HEK293 (cell line): ENCODE measurements around the gene JAZF1.

ENCODE experiments used
- CTCF ChIA-PET: fragments of 350-600 bp; formaldehyde crosslinking; extraction: SDS; loops from one replicate; lab custom pipeline; 2021; ENCODE audit warnings: antibody characterized with exemption; lab: Yijun Ruan, JAX
- POLR2A ChIA-PET: fragments of 300-600 bp; formaldehyde crosslinking; extraction: SDS; loops from one replicate; lab custom pipeline; 2020; ENCODE audit warnings: antibody characterized with exemption, inconsistent platforms; lab: Yijun Ruan, JAX
- H3K27ac ChIP-seq: fragments of 200-500 bp; sonication (Bioruptor generic); 2 replicates; pipeline ENCODE4 v1.5.1; 2014; ENCODE audit warnings: low read depth, low read length, control low read depth, inconsistent platforms; ENCODE audit errors: extremely low read depth
- H3K36me3 ChIP-seq, 2 experiments: fragments of 200-500 bp in 1 of 2; sonication (Bioruptor generic) in 1 of 2; 1 replicate in 1 of 2; 2 replicates in 1 of 2; pipeline ENCODE4 v1.5.1; 2014 to 2017; ENCODE audit warnings: inconsistent platforms in 2 of 2, low read length in 2 of 2; ENCODE audit not compliant: control insufficient read depth in 2 of 2, insufficient read depth in 1 of 2
- H3K4me1 ChIP-seq: fragments of 200-500 bp; sonication (Bioruptor generic); 2 replicates; pipeline ENCODE4 v1.5.1; 2014; ENCODE audit warnings: mild to moderate bottlenecking, low read length, inconsistent platforms; ENCODE audit not compliant: control insufficient read depth, insufficient read depth
- H3K4me3 ChIP-seq: 2 replicates; pipeline ENCODE4 v1.5.1; 2011; ENCODE audit warnings: low read depth, mild to moderate bottlenecking, control low read depth, low read length, moderate library complexity
- H3K9me3 ChIP-seq: fragments of 200-500 bp; sonication (Bioruptor generic); 2 replicates; pipeline ENCODE4 v1.5.1; 2014; ENCODE audit warnings: low read depth, low read length, inconsistent platforms; ENCODE audit not compliant: control insufficient read depth, insufficient read depth
- KLF1 ChIP-seq: fragments of 450-650 bp; formaldehyde crosslinking; IDR thresholded peaks from 2 replicates; pipeline ENCODE4 v1.5.1; 2016; ENCODE audit warnings: missing biosample characterization, missing genetic modification characterization
- PATZ1 ChIP-seq: fragments of 450-650 bp; formaldehyde crosslinking; IDR thresholded peaks from 2 replicates; pipeline ENCODE4 v1.5.1; 2016; ENCODE audit warnings: missing biosample characterization, missing genetic modification characterization
- PRDM1 ChIP-seq: fragments of 450-650 bp; formaldehyde crosslinking; IDR thresholded peaks from 2 replicates; pipeline ENCODE4; 2016; ENCODE audit warnings: missing biosample characterization, missing genetic modification characterization
- ZFHX2 ChIP-seq: fragments of 450-650 bp; formaldehyde crosslinking; conservative IDR thresholded peaks from 2 replicates; pipeline ENCODE4 v1.5.1; 2016; ENCODE audit warnings: missing biosample characterization, missing genetic modification characterization
- ZFP41 ChIP-seq: fragments of 450-650 bp; formaldehyde crosslinking; IDR thresholded peaks from 2 replicates; pipeline ENCODE4 v1.5.1; 2016; ENCODE audit warnings: missing biosample characterization, missing genetic modification characterization, borderline replicate concordance
- ZIC2 ChIP-seq: fragments of 450-650 bp; formaldehyde crosslinking; IDR thresholded peaks from 2 replicates; pipeline ENCODE4 v1.5.1; 2016; ENCODE audit warnings: missing biosample characterization, missing genetic modification characterization
- ZNF132 ChIP-seq: fragments of 450-650 bp; formaldehyde crosslinking; IDR thresholded peaks from 2 replicates; pipeline ENCODE4 v1.5.1; 2017; ENCODE audit warnings: missing biosample characterization, missing genetic modification characterization, borderline replicate concordance
- ZNF2 ChIP-seq: fragments of 450-650 bp; formaldehyde crosslinking; IDR thresholded peaks from 2 replicates; pipeline ENCODE4 v1.5.1; 2016; ENCODE audit warnings: missing biosample characterization, missing genetic modification characterization
- ZNF211 ChIP-seq: fragments of 450-650 bp; formaldehyde crosslinking; IDR thresholded peaks from 2 replicates; pipeline ENCODE4 v1.5.1; 2016; ENCODE audit warnings: low read depth, missing biosample characterization, missing genetic modification characterization
- ZNF311 ChIP-seq: fragments of 450-650 bp; formaldehyde crosslinking; IDR thresholded peaks from 2 replicates; pipeline ENCODE4 v1.5.1; 2017; ENCODE audit warnings: missing biosample characterization, missing genetic modification characterization, borderline replicate concordance
- ZNF394 ChIP-seq: fragments of 450-650 bp; formaldehyde crosslinking; IDR thresholded peaks from 2 replicates; pipeline ENCODE4 v1.5.1; 2016; ENCODE audit warnings: missing biosample characterization, missing genetic modification characterization, mild to moderate bottlenecking, moderate library complexity, borderline replicate concordance
- ZNF416 ChIP-seq: fragments of 450-650 bp; formaldehyde crosslinking; IDR thresholded peaks from 2 replicates; pipeline ENCODE4 v1.5.1; 2016; ENCODE audit warnings: missing biosample characterization, missing genetic modification characterization
- ZNF48 ChIP-seq: fragments of 450-650 bp; formaldehyde crosslinking; IDR thresholded peaks from 2 replicates; pipeline ENCODE4 v1.5.1; 2016; ENCODE audit warnings: missing biosample characterization, missing genetic modification characterization
- ZNF555 ChIP-seq: fragments of 450-650 bp; formaldehyde crosslinking; conservative IDR thresholded peaks from 2 replicates; pipeline ENCODE4 v1.5.1; 2017; ENCODE audit warnings: missing biosample characterization, mild to moderate bottlenecking, missing genetic modification characterization, inconsistent platforms
- ZNF558 ChIP-seq: fragments of 450-650 bp; formaldehyde crosslinking; IDR thresholded peaks from 2 replicates; pipeline ENCODE4 v1.5.1; 2016; ENCODE audit warnings: missing biosample characterization, missing genetic modification characterization
- ZNF624 ChIP-seq: fragments of 450-650 bp; formaldehyde crosslinking; IDR thresholded peaks from 2 replicates; pipeline ENCODE4 v1.5.1; 2017; ENCODE audit warnings: missing biosample characterization, missing genetic modification characterization
- ZNF792 ChIP-seq: fragments of 450-650 bp; formaldehyde crosslinking; IDR thresholded peaks from 2 replicates; pipeline ENCODE4 v1.5.1; 2016; ENCODE audit warnings: missing biosample characterization, missing genetic modification characterization
- ZNF837 ChIP-seq: fragments of 450-650 bp; formaldehyde crosslinking; IDR thresholded peaks from 2 replicates; pipeline ENCODE4 v1.5.1; 2016; ENCODE audit warnings: missing biosample characterization, missing genetic modification characterization
- TF ChIP-seq, protein P1 (sequence below): fragments of 450-650 bp; formaldehyde crosslinking; IDR thresholded peaks from 2 replicates; pipeline ENCODE4; 2016; ENCODE audit warnings: missing biosample characterization, missing genetic modification characterization
- TF ChIP-seq, protein P2 (sequence below): fragments of 450-650 bp; formaldehyde crosslinking; IDR thresholded peaks from 2 replicates; pipeline ENCODE4 v1.5.1; 2017; ENCODE audit warnings: missing biosample characterization, missing genetic modification characterization
- TF ChIP-seq, protein P3 (sequence below): fragments of 450-650 bp; IDR thresholded peaks from 2 replicates; pipeline ENCODE4 v1.5.1; 2018; ENCODE audit warnings: missing biosample characterization, mild to moderate bottlenecking, missing genetic modification characterization
- TF ChIP-seq, protein P4 (sequence below): fragments of 450-650 bp; formaldehyde crosslinking; IDR thresholded peaks from 2 replicates; pipeline ENCODE4 v1.5.1; 2016; ENCODE audit warnings: missing biosample characterization, missing genetic modification characterization
- TF ChIP-seq, protein P5 (sequence below): fragments of 450-650 bp; formaldehyde crosslinking; IDR thresholded peaks from 2 replicates; pipeline ENCODE4 v1.5.1; 2016; ENCODE audit warnings: missing biosample characterization, missing genetic modification characterization

The JAZF1 gene

GRCh38 chr7:27825891-27826290 is 354.7 kb downstream of the JAZF1 start:
- TF ChIP-seq ZIC2 (tag by site-specific recombination), result no peak
- no peak for TF ChIP-seq ZNF132 (tag by site-specific recombination)
- no peak for TF ChIP-seq ZNF211
- no peak for TF ChIP-seq ZNF394
- TF ChIP-seq, protein P1, sequence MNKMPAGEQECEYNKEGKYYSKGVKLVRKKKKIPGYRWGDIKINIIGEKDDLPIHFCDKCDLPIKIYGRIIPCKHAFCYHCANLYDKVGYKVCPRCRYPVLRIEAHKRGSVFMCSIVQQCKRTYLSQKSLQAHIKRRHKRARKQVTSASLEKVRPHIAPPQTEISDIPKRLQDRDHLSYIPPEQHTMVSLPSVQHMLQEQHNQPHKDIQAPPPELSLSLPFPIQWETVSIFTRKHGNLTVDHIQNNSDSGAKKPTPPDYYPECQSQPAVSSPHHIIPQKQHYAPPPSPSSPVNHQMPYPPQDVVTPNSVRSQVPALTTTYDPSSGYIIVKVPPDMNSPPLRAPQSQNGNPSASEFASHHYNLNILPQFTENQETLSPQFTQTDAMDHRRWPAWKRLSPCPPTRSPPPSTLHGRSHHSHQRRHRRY (tag by site-specific recombination), result no peak
- TF ChIP-seq ZNF2, result no peak
- no peak for TF ChIP-seq ZNF624 (tag by site-specific recombination)
- TF ChIP-seq ZNF792 (tag by site-specific recombination), result no peak
- no peak for TF ChIP-seq ZNF48 (tag by site-specific recombination)
- TF ChIP-seq, protein P2, sequence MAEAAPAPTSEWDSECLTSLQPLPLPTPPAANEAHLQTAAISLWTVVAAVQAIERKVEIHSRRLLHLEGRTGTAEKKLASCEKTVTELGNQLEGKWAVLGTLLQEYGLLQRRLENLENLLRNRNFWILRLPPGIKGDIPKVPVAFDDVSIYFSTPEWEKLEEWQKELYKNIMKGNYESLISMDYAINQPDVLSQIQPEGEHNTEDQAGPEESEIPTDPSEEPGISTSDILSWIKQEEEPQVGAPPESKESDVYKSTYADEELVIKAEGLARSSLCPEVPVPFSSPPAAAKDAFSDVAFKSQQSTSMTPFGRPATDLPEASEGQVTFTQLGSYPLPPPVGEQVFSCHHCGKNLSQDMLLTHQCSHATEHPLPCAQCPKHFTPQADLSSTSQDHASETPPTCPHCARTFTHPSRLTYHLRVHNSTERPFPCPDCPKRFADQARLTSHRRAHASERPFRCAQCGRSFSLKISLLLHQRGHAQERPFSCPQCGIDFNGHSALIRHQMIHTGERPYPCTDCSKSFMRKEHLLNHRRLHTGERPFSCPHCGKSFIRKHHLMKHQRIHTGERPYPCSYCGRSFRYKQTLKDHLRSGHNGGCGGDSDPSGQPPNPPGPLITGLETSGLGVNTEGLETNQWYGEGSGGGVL (tag by site-specific recombination), result no peak
- no peak for TF ChIP-seq ZFHX2 (tag by site-specific recombination)
- TF ChIP-seq ZFP41 (tag by site-specific recombination), result no peak
- CTCF ChIA-PET, result no interaction called here
- POLR2A ChIA-PET, result no interaction called here
- no peaks in the 10 kb centered on the region for H3K4me1 ChIP-seq
- H3K36me3 ChIP-seq, result peaks cover 6 to 14% of the 10 kb centered on the region in 2 experiments
- H3K4me3 ChIP-seq, result no peak overlapping the region
- no peaks in the 10 kb centered on the region for H3K9me3 ChIP-seq
- H3K27ac ChIP-seq, result no peak overlapping the region

DNA sequence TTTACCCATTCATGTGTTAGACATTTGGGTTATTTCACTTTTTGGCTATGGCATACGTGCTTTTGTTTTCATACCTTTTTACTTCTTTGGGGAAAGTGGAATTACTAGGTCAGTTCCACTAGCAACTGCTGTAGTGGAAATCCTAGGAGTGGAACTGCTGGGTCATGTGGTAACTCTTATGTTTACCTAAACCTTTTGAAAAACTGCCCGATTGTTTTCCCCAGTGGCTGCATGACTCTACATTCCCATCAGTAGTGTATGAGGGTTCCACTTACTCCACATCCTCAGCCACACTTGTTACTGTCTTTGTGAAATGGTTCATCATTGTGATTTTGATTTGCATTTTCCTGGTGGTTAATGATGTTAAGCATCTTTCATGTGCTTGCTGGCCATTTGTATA is 358.4 kb downstream of the JAZF1 start:
- Histone ChIP-seq H3K36me3 (peaks cover 8 to 10% of the 10 kb centered on the region in 2 experiments), H3K27ac (no peak overlapping the region), H3K4me3 (no peak overlapping the region), H3K9me3 (no peaks in the 10 kb centered on the region), H3K4me1 (no peaks in the 10 kb centered on the region)
- ChIA-PET CTCF (no interaction called here), POLR2A (no interaction called here)
- TF ChIP-seq PRDM1 (tag by site-specific recombination), result 0 out of 2 replicates have a peak, but pooled peaks have one; percentile 12
- no peak for TF ChIP-seq ZNF558 (tag by site-specific recombination)

DNA sequence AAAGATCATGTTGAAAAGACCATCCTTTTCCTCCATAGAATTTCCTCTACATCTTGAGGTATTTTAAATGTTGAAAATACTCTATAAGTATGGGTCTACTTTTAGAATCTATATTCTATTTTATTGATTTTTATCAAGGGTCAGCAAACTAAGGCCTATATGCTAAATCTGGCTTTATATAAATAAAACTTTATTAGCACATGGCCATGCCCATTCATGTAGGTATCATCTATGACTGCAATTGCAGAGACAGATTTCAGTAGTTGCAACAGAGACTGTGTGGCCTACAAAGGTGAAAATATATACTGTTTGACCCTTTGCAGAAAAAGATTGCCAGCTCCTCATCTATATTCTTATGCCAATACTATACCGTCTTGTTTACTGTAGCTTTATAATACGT is 367.9 kb downstream of the JAZF1 start:
- no peaks in the 10 kb centered on the region; the same call in 1 of the 2 replicates for H3K4me1 ChIP-seq
- no peak overlapping the region for H3K27ac ChIP-seq
- peaks cover 12 to 18% of the 10 kb centered on the region in 2 experiments for H3K36me3 ChIP-seq
- ChIA-PET CTCF (interaction anchor here (0.6 kb wide), 1 partner anchor 85 kb away, joined by 3 read pairs; no protein-coding TSS in a partner anchor), POLR2A (no interaction called here)
- H3K9me3 ChIP-seq, result no peaks in the 10 kb centered on the region
- no peak overlapping the region for H3K4me3 ChIP-seq
- TF ChIP-seq, protein P3, sequence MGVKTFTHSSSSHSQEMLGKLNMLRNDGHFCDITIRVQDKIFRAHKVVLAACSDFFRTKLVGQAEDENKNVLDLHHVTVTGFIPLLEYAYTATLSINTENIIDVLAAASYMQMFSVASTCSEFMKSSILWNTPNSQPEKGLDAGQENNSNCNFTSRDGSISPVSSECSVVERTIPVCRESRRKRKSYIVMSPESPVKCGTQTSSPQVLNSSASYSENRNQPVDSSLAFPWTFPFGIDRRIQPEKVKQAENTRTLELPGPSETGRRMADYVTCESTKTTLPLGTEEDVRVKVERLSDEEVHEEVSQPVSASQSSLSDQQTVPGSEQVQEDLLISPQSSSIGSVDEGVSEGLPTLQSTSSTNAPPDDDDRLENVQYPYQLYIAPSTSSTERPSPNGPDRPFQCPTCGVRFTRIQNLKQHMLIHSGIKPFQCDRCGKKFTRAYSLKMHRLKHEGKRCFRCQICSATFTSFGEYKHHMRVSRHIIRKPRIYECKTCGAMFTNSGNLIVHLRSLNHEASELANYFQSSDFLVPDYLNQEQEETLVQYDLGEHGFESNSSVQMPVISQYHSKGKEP (tag by site-specific recombination), result no peak
- TF ChIP-seq, protein P4, sequence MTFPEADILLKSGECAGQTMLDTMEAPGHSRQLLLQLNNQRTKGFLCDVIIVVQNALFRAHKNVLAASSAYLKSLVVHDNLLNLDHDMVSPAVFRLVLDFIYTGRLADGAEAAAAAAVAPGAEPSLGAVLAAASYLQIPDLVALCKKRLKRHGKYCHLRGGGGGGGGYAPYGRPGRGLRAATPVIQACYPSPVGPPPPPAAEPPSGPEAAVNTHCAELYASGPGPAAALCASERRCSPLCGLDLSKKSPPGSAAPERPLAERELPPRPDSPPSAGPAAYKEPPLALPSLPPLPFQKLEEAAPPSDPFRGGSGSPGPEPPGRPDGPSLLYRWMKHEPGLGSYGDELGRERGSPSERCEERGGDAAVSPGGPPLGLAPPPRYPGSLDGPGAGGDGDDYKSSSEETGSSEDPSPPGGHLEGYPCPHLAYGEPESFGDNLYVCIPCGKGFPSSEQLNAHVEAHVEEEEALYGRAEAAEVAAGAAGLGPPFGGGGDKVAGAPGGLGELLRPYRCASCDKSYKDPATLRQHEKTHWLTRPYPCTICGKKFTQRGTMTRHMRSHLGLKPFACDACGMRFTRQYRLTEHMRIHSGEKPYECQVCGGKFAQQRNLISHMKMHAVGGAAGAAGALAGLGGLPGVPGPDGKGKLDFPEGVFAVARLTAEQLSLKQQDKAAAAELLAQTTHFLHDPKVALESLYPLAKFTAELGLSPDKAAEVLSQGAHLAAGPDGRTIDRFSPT (tag by site-specific recombination), result no peak
- TF ChIP-seq ZNF416 (tag by site-specific recombination) (no peak), ZNF837 (no peak), KLF1 (tag by site-specific recombination) (no peak), ZNF311 (no peak), ZNF555 (tag by site-specific recombination) (no peak), PATZ1 (tag by site-specific recombination) (no peak)
- TF ChIP-seq, protein P5, sequence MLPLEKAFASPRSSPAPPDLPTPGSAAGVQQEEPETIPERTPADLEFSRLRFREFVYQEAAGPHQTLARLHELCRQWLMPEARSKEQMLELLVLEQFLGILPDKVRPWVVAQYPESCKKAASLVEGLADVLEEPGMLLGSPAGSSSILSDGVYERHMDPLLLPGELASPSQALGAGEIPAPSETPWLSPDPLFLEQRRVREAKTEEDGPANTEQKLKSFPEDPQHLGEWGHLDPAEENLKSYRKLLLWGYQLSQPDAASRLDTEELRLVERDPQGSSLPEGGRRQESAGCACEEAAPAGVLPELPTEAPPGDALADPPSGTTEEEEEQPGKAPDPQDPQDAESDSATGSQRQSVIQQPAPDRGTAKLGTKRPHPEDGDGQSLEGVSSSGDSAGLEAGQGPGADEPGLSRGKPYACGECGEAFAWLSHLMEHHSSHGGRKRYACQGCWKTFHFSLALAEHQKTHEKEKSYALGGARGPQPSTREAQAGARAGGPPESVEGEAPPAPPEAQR (tag by site-specific recombination), result no peak
